ENCODE measurements around the gene PCSK6.

GRCh38 chr15:101372960-101373525 is 116.5 kb downstream of the PCSK6 start:
- TF ChIP-seq EP300 (conservative IDR thresholded peaks at IDR 0.05; ENCODE audit: poor library complexity, severe bottlenecking): no peak
- no peak for TF ChIP-seq MXI1 (conservative IDR thresholded peaks at IDR 0.05; ENCODE audit: poor library complexity, severe bottlenecking)
- TF ChIP-seq EZH2 (IDR thresholded peaks at IDR 0.05; ENCODE audit: borderline replicate concordance, insufficient read depth, low read length, poor library complexity, severe bottlenecking): no peak
- no peak for TF ChIP-seq CTCF (IDR thresholded peaks at IDR 0.05; ENCODE audit: poor library complexity, severe bottlenecking)
- TF ChIP-seq SMC3 (conservative IDR thresholded peaks at IDR 0.05; ENCODE audit: poor library complexity): no peak
- TF ChIP-seq POLR2AphosphoS5 (IDR thresholded peaks at IDR 0.05): no peak
- TF ChIP-seq, protein P1, sequence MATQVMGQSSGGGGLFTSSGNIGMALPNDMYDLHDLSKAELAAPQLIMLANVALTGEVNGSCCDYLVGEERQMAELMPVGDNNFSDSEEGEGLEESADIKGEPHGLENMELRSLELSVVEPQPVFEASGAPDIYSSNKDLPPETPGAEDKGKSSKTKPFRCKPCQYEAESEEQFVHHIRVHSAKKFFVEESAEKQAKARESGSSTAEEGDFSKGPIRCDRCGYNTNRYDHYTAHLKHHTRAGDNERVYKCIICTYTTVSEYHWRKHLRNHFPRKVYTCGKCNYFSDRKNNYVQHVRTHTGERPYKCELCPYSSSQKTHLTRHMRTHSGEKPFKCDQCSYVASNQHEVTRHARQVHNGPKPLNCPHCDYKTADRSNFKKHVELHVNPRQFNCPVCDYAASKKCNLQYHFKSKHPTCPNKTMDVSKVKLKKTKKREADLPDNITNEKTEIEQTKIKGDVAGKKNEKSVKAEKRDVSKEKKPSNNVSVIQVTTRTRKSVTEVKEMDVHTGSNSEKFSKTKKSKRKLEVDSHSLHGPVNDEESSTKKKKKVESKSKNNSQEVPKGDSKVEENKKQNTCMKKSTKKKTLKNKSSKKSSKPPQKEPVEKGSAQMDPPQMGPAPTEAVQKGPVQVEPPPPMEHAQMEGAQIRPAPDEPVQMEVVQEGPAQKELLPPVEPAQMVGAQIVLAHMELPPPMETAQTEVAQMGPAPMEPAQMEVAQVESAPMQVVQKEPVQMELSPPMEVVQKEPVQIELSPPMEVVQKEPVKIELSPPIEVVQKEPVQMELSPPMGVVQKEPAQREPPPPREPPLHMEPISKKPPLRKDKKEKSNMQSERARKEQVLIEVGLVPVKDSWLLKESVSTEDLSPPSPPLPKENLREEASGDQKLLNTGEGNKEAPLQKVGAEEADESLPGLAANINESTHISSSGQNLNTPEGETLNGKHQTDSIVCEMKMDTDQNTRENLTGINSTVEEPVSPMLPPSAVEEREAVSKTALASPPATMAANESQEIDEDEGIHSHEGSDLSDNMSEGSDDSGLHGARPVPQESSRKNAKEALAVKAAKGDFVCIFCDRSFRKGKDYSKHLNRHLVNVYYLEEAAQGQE (IDR thresholded peaks at IDR 0.05; ENCODE audit: borderline replicate concordance): no peak

All from neural cell (in vitro differentiated cells).